SIG-M5 (cell line): Measurements from ENCODE around the gene CDK11A.

ENCODE experiments used
- DNase-seq: peaks from one replicate; lab custom pipeline; 2025; lab: John Stamatoyannopoulos, UW

The CDK11A gene

DNA sequence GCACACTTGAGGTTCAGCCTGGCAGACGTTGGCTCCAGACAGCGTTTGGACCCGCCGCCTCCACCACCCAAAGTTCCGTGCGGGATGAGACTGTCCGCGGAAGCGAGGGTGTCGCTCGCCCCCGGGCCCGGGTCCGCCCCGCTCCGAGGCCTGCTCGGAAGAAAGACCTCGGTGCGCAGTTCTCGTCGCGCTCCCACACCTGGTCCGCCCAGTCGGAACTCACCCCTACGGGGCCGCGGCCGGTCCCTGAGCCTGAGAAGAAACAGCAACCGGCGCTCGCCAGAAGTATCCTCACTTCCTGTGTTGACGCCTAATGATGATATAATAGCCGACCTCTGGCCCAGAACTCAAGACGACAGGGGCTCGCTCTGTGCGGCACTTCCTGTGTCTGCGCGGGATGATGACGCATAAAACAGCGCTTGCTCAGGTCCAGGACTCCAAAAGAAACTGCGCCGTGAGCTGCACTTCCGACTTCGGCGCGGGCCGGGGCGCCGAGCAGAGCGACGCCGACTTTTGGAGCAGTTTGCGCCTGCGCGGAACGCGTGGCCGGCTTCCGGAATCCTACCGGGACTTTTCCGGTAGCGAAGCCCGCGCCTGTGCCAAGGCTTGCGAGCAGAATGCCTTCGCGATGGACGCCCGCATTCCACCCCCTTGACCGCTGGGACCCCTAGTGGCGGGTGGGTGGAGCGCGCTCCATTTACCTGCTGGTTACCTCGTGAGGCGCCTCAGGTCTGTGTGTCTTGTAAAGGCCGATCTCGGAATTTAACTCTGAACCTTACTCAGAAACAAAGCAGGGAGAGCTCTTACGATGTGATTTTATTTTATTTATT, at the start of gene CDK11A:
Gene CDK11A (minus strand): TSS at position 323 of the 830 bp plus-strand sequence. CDS start 1,539 bp downstream, outside the sequence.
- DNase-seq = peak; percentile 87

DNA sequence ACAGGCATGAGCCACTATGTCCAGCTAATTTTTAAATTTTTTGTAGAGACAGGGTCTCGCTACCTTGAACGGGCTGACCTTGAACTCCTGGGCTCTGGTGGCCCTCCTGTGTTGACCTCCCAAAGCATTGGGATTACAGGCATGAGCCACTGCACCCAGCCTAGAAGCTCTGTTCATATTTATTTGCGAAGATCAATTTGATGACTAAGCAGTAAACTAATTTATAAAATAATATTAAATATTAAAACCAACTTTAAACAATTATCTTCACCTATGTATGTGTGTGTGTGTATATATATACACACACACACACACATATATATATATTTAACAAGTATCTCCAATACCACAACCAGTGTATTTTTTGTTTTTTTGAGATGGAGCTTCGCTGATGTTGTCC, 49.7 kb upstream of the CDK11A start:
- no peak for DNase-seq

DNA sequence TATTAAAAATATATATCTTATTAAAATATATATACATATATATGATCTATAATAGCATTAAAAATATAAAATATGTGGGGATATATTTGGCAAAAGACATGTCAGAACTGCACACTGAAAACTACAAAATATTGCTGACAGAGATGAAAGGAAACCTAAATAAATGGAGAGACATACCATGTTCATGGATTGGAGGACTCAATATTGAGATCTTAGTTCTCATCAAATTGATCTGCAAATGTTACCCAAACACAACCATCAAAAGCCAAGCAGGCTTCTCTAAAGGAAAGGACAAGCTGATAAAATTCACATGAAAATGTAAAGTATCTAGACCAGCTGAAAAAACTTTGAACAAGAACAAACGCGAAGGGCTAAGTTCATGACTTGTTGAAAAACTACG, 46.9 kb upstream of the CDK11A start:
- no peak for DNase-seq

DNA sequence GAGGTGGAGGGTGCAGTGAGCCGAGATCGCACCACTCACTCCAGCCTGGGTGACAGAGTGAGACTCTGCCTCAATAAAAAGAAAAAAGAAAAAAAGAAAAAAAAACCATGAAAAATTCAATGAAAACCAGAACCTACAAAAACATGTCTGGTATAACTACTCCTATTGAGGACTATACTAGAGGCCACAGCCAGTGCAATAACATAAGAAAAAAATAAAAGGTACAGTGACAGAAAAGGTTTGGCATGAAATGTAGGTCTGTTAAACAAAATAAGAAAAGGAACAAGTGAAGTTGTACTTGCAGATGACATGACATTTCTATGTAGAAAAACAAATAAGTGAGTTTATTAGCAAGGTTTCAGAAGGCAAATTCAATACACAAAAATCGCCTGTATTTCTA, 45.9 kb upstream of the CDK11A start:
- no peak for DNase-seq

DNA sequence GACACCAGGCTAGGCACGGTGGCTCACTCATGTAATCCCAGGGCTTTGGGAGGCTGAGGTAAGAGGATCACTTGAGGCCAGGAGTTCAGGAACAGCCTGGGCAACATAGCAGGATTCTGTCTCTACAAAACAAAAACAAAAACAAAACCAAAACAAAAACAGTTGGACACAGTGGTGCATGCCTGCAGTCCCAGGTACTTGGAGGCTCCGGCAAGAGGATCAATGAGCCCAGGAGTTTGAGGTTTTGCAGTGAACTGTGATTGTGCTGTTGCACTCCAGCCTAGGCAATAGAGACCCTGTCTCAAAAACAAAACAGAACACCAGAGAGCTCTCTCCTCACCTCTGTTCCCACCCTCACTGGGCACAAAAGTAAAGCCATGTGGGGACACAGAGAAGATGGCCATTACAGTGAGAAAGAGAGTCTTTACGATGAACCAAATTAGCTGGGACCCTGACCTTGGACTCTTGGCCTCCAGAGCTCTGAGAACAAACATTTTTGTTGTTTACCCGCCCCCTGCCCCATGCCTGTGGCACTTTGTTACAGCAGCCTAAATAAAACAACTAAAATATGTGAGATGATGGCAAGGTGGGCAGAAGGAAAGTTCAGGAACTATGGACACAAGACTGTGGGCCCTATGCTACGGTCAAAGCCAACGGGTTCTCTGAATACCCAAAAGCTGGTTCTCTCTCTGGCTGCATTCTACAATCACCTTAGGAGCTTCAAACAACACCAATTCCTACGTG, 44.3 kb upstream of the CDK11A start:
- no peak for DNase-seq

DNA sequence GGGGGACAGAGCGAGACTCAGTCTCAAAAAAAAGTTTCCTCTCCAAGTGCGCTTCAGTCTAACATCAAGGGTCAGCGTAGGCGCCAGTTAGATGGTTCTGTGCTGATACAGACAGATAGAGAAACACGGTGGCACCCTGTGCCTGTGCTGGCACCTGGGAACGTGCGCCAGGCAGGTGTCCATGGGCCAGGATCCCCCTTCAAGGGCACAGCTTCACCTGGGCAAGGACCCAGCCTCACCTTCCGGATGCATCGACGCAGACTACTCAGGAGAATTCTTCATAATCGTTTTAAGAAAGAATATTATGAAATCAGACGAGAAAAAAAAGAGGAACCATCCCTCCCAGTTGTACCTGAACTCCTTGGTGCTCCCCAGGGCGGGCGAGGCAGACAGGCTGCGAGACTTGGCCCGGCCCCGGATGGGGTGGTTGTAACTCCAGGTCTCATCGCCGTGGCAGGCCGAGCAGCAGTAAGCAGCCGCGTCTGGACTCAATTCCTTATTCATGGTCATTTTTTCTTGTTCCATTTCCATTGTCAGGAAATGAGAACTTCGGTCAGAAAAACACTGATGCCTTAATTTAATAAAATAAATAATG, 40.8 kb upstream of the CDK11A start:
- DNase-seq = peak; percentile 23

DNA sequence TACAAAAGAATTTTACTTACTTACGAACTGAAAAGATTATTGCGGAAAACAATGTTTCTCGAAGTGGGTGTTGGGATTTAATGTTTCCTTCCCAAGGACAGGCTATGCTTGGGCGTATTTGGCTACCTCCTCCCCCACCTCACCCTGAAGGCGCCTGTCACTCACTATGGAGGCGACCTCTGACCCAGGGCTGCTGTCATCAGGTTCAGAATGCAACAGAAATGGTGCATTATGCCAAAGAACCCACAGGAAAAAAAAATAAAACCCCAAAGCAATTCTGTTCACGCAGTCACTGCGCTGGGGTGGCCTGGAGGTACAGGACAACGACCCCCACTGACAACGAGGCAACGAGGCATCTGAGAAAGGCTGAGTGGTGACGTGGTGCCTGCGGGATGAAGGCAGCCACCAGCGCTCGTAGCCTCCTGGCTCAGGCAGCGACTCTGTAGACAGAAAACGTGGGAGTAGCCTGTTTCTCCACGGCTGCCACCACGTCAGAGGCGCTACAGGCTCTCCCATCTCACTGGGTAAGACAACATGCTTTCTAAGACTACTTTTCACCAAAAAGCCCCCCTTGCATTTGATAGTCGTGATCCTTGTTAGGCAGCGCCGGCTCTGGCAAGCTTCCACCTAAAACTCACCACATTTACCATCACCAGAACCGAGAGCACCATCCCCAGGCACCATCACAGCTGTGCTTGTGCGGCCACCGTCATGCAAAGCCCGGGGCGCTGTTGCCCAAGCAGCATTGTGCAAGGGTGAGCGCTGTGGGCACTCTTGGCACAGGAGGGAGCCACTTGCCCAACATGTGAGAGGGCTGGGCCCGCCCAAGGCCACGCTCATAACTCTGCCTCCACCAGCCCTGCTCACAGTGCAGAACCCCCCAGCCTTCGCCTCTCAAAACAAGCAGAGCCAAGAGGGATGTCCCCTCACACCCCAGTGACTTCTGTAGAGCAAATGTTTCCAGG, 39.8 kb upstream of the CDK11A start:
- DNase-seq = peak; percentile 49

DNA sequence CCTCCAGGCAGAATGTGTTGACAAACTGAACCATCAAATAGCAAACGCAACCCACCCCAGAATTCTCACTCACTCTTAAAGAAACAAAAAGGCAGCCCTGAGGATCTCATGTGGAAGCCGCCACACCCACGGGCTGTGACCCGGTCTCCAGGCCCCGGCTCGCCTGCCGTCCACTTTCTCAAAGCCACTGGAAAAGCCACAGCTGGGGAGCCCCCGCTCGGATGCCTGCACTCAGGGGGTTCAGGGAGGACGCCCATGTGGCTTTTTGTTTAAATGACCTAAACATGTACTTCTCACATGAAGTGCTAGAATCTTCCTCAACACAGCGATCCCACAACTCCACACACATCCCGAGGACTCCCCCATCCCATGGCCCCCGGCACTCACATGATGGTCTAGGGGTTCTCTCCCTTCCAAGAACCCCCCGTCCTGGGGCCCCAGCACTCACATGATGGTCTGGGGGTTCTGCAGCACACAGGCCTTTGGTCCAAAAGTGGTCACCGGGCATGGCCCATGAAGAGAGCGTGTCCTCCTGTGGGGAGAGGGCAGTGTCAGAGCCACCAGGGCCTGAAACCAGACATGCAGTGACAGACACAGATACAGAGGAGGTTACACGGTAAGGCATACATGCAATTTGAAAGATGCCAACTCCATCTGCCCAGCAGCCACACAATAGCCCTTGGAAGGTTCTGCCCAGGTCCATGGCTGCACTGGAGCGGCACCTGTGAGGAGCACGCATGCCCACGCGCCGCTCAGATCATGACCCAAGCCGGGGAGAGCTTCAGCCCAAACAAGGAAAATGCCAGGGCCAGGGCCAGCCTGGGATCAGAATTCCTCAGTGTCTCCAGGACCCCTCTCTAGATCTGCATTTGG, 37.6 kb upstream of the CDK11A start:
- DNase-seq = no peak

DNA sequence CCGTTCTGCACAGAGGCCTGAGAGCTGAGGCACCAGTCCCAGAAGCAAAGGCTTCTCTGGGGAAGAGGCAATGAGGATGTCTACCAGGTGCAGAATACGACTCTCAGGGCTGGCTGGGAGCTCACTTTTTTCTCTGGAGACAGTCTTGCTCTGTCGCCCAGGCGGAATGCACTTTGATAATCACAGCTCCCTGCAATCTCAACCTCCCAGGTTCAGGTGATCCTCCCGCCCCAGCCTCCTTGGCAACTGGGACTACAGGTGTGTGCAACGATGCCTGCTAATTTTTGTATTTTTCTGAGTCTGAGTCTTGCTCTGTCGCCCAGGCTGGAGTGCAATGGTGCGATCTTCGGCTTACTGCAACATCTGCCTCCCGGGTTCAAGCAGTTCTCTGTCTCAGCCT, 36.6 kb upstream of the CDK11A start:
- no peak for DNase-seq

DNA sequence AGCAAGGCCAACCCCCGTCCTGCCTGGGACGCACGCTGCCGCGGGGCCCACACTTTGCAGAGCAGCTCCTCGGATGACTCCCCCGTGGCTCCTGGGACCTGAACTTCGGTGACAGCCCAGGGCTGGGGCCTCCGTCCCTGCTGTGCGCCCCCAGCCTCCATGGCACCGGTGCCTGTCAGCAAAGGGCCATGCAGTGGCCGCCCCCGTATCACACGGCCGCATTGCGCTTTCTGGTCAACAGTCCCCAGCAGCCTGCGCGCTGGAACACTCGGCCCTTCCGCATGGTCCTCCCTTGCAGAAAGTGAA, 36.1 kb upstream of the CDK11A start:
- DNase-seq = no peak

DNA sequence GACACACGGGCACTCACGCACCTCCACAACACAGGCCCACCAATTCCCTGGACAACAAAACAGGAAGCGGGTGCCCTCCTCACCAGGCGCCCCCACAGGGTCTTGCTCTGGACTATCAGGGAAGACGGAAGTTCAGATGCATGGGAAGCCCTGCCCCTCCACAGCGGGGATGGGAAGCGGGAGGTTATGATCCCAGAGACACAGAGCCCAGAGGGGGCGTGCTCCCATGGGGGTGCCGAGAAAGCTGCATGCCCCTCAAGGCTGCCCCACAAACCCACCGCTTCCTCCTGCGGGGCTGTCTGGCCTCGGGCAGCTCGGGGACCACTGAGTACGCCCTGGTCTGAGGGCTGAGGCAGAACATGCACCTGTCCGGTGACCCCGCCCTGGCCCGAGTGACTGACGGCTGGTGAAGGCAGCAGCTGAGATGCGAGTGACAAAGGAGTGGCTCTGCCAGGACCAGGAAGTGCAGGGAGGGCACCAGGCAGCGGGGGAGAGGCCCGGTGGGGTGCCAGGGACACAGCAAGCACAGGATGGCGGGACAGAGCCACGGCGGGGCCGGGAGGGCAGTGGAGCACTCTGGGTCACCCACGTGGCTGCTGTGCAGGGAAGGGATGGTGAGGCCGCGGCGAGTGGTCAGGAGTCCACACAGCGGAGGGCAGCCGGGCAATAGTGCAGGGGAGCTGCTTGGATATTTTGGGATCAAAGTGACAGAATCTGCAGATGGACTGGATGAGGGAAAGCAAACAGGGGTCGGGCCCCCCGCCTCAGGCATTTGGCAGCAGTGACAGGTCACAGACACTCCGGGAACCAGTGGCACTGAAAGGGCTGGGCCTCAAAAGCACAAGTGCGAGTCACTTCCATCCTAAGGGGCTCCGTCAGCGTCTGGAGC, 35.5 kb upstream of the CDK11A start:
- DNase-seq = no peak

DNA sequence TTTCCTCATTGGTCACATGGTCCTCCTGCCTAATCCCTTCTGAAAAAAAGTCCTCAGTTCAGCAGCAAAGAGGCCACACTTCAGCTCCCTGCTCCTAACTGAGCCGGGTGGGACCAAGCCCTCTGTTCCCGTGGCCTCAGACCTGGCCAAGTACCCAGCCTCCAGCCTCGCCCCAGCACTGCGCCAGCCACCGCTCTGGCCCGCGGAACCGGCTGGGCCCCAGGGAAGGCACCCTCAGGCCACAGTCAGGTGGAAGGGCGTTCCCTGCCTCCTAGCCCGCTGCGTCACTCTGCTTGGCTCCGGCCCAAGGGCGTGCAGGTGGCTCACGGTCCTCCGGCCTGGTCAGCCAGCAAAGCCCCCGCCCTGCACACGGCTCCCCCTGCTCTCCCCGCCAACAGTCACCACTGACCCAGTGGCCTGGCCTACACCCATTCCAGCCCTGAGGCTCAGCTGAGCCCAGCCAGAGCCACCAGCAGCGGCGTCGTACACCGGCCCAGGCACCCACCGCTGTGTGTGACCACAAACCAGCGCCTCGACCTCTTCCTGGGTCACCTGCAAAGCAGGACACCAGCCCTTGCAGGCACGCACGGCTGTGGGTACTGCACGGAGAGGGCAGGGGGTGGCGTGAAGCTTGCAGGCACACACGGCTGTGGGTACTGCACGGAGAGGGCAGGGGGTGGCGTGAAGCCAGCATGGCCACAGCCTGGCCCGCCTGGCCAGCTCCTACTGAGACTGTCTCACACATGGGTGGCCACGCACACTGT, 34.7 kb upstream of the CDK11A start:
- no peak for DNase-seq

DNA sequence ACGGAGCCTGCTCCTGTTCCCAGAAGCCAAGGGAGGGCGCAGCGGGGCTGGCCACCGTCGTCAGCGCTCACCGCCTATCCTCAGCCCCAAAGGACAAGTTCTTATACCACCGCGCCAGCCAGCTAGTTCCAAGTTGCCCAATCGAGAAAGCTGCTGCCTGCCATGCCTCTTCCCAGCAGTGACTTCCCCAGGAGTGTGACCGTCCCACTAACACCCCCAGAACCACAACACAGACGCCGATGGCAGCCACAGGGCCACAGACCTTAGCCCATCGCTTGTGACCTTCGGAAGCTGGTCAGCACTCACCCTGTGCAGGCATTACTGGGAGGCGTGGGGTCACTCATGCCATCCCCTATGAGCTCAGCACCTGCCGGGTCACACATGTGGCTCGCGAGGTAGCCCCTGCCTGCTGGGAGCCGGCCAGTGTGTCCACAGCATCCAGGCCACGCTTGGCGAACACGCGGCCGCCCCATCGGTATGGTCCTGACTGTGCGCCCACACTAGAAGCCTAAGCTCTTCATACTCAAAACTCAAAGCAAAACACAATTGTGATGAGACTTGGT, 34.0 kb upstream of the CDK11A start:
- no peak for DNase-seq

DNA sequence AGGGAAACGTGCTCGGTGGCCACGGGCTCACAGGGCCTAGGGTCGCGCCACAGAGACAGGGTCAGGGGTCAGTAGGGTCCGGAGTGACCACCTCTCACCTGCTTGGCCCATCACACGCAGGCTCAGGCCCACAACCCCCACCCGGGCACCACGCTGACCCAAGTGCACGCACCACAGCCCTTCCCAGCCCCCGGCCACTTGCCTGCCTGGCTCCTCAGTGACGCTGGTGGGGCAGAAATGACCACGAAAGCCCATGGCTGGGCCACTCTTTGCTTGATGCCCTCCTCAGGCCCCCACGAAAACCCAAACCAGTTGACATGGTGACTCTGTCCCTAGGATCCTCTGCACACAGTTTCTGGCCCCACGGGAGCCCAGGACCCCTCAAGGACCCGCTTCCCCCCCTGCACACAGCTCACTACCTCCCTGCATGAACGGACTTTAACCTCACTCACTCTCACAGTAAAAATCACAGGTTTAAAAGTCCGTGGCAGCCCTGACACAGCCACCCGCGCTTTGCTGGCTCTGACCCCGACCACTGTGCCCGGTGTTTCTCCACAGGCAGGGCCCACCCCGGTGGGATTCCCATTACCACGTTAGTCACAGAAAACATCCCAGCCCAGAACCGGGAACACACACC, 33.4 kb upstream of the CDK11A start:
- DNase-seq = no peak

DNA sequence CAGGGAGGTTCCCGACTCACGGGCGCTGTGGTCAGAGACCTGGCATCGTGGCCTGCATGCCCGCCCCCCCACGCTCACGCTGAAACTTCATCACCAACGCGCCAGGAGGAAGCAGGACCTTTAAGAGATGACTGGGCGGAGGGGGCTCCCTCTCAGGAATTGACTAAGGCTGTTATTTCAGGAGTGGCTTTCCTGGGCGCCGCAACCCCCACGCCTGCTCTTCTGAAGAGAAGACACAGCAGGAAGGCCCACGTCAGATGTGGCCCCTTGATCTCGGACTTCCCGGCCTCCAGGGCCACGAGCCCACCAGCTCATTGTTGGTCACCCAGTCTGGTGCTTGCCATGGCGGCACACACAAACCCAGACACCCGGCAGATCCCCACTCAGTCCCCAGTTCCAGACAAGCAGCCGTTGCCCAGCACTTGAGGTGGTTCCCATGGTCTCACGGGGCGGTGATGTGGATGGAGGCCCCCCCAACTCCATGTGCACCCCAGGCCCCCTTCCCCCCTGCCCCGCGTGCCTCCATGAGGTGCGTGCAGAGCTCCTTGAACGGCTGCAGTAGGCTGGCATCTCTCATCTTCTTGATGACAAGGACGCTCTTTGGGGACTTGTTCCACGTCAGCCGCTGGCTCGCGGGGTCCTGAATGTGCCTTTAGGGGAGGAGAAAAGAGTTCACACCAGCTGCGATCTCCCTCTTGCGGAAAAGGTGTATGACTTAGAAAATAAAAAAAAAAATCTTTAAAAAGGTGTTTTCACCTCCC, 32.7 kb upstream of the CDK11A start:
- no peak for DNase-seq

DNA sequence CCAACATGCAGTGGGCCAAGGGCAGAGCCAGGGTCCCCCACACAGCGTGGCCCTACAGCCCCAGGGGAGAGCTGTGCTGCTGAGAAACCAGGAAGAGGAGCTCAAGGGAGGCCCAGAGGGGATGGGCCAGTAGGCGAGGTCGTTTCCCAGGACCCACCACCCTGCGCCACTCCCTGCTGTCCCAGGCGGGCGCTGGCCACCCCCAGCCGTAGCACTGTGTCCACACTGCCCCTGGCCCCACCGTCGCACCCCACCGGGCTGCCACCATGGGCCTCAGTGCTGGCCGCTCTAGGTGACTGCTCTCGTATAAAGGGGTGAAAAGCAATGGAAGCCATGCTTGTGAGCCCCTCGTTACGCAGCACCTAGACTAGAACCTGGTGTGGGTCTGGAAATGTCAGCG, 31.7 kb upstream of the CDK11A start:
- DNase-seq = no peak

DNA sequence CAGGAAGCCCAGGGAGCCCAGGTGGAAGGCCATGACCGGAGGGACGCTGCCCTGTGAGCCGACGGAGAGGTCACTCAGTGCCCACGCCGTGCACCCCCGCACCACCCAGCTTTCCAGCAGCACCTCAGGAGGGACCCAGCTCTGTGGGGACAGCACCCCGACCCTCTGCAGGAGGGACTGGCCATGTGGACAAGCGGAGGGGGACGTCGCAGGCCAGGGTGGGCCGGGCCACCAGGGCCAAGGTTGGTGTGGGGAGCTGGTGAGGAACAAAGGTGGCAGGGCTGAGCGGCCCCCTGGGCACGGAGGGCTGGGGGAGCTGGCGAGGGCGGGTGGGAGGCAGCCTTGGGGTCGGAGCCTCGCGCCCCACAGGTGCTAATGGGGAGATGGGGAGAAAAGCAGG, 31.3 kb upstream of the CDK11A start:
- no peak for DNase-seq
